H1 (cell line): ENCODE results near the gene VWA7. TPM values are rescaled to one million over a fixed set of nuclear protein-coding genes. Genes with fewer than 3 reads are reported as not detected.

Source experiments
- CTCF ChIA-PET: fragments of 300-600 bp; sonication (Branson Sonifier 250); formaldehyde crosslinking; loops from one replicate; lab custom pipeline; 2021; ENCODE audit not compliant: partially characterized antibody; lab: Charles Lee
- POLR2A ChIA-PET: fragments of 300-600 bp; sonication (Branson Sonifier 250); formaldehyde crosslinking; loops from one replicate; lab custom pipeline; 2021; ENCODE audit warnings: inconsistent platforms; ENCODE audit not compliant: partially characterized antibody; lab: Charles Lee
- DNase-seq, 2 experiments: peaks; one replicate each; pipeline versions ENCODE4 v3.0.0 to v3.0.0-alpha.2; 2010 to 2022; ENCODE audit warnings: low spot score in 2 of 2, low read depth in 1 of 2, mixed read lengths in 1 of 2
- FAIRE-seq: peaks from 2 replicates; lab custom pipeline; 2011; peaks lifted over from hg19 to GRCh38; lab: Jason Lieb, UNC
- H2AFZ ChIP-seq: 2 replicates; pipeline ENCODE4 v1.8.1; 2012; ENCODE audit warnings: low read length, inconsistent platforms
- H2AK5ac ChIP-seq: 2 replicates; pipeline ENCODE4 v1.6.1; 2013; ENCODE audit warnings: low read depth, low read length
- H2BK120ac ChIP-seq: replicated peaks from 2 replicates; pipeline ENCODE3; 2013; ENCODE audit warnings: low read depth, low read length, inconsistent platforms
- H2BK12ac ChIP-seq: 2 replicates; pipeline ENCODE4 v1.6.1; 2013; ENCODE audit warnings: low read depth, low read length
- H2BK15ac ChIP-seq: 2 replicates; pipeline ENCODE4 v1.6.1; 2013; ENCODE audit warnings: low read length
- H2BK20ac ChIP-seq: 2 replicates; pipeline ENCODE4 v1.6.1; 2013; ENCODE audit warnings: low read length
- H2BK5ac ChIP-seq: 2 replicates; pipeline ENCODE4 v1.6.1; 2013; ENCODE audit warnings: low read depth, low read length
- H3K14ac ChIP-seq: 2 replicates; pipeline ENCODE4 v1.6.1; 2013; ENCODE audit warnings: inconsistent platforms; ENCODE audit not compliant: insufficient read length
- H3K18ac ChIP-seq: 2 replicates; pipeline ENCODE4 v1.6.1; 2013; ENCODE audit warnings: low read length; ENCODE audit errors: extremely low read depth
- H3K23ac ChIP-seq: 2 replicates; pipeline ENCODE4 v1.6.1; 2013; ENCODE audit warnings: inconsistent platforms; ENCODE audit not compliant: insufficient read length
- H3K23me2 ChIP-seq: 2 replicates; pipeline ENCODE4 v1.6.1; 2013; ENCODE audit warnings: low read depth, low read length
- H3K27ac ChIP-seq: 2 replicates; pipeline ENCODE4 v1.6.1; 2011; ENCODE audit warnings: low read depth, low read length, inconsistent platforms
- H3K27me3 ChIP-seq, 4 experiments: replicated peaks in 1 of 4; 1 replicate in 1 of 4; 2 replicates in 3 of 4; pipeline versions ENCODE4 v1.6.1 to v1.8.1; 2011 to 2013; ENCODE audit warnings: low read length in 3 of 4, mild to moderate bottlenecking in 3 of 4, inconsistent platforms in 2 of 4, mixed read lengths in 2 of 4, moderate library complexity in 1 of 4; ENCODE audit not compliant: control insufficient read depth in 3 of 4, insufficient read depth in 3 of 4; ENCODE audit errors: extremely low read depth in 1 of 4
- H3K36me3 ChIP-seq, 4 experiments: 2 replicates each; pipeline versions ENCODE4 v1.6.1 to v1.8.1; 2011 to 2013; ENCODE audit warnings: mild to moderate bottlenecking in 4 of 4, low read length in 3 of 4, moderate library complexity in 2 of 4, control low read depth in 1 of 4, inconsistent platforms in 1 of 4; ENCODE audit not compliant: insufficient read depth in 4 of 4, control insufficient read depth in 2 of 4
- H3K4ac ChIP-seq: replicated peaks from 2 replicates; pipeline ENCODE3; 2013; ENCODE audit warnings: low read length, low read depth, mixed read lengths, inconsistent platforms; ENCODE audit not compliant: insufficient read length
- H3K4me1 ChIP-seq, 4 experiments: replicated peaks in 1 of 4; 1 replicate in 1 of 4; 2 replicates in 3 of 4; pipeline versions ENCODE4 v1.6.1 to v1.8.1; 2011 to 2013; ENCODE audit warnings: low read length in 3 of 4, inconsistent platforms in 2 of 4, mixed read lengths in 1 of 4; ENCODE audit not compliant: insufficient read depth in 4 of 4, control insufficient read depth in 3 of 4
- H3K4me2 ChIP-seq, 2 experiments: 2 replicates each; pipeline versions ENCODE4 v1.6.1 to v1.8.1; 2011 to 2013; ENCODE audit warnings: low read depth in 2 of 2, low read length in 2 of 2, control low read depth in 1 of 2, inconsistent platforms in 1 of 2, mild to moderate bottlenecking in 1 of 2; ENCODE audit not compliant: insufficient read depth in 1 of 2
- H3K4me3 ChIP-seq, 4 experiments: fragments of 200-600, 300-600 bp in 1 of 4; sonication (generic), shearing (Covaris generic), sonication (Bioruptor Twin) in 1 of 4; 2 replicates each; pipeline versions ENCODE4 v1.5.1 to v1.8.1; 2011 to 2016; ENCODE audit warnings: low read length in 4 of 4, low read depth in 3 of 4, control low read depth in 2 of 4, inconsistent platforms in 2 of 4, mild to moderate bottlenecking in 2 of 4, mixed read lengths in 1 of 4, moderate library complexity in 1 of 4; ENCODE audit not compliant: insufficient read depth in 2 of 4; ENCODE audit errors: extremely low read depth in 1 of 4
- H3K56ac ChIP-seq: replicated peaks from 2 replicates; pipeline ENCODE3; 2013; ENCODE audit warnings: low read depth, mild to moderate bottlenecking, mixed read lengths, low read length, inconsistent platforms; ENCODE audit not compliant: insufficient read length
- H3K79me1 ChIP-seq: 2 replicates; pipeline ENCODE4 v1.6.1; 2013; ENCODE audit warnings: low read depth, low read length, control low read depth
- H3K79me2 ChIP-seq, 2 experiments: 2 replicates each; pipeline versions ENCODE4 v1.6.1 to v1.8.1; 2012 to 2013; ENCODE audit warnings: low read length in 2 of 2, mild to moderate bottlenecking in 2 of 2, inconsistent platforms in 1 of 2; ENCODE audit not compliant: insufficient read depth in 2 of 2, control insufficient read depth in 1 of 2
- H3K9ac ChIP-seq, 4 experiments: replicated peaks in 1 of 4; 1 replicate in 1 of 4; 2 replicates in 3 of 4; pipeline versions ENCODE4 v1.6.1 to v1.8.1; 2011 to 2013; ENCODE audit warnings: low read depth in 3 of 4, low read length in 3 of 4, control low read depth in 2 of 4, mild to moderate bottlenecking in 2 of 4, moderate library complexity in 2 of 4, inconsistent platforms in 1 of 4; ENCODE audit errors: extremely low read depth in 1 of 4
- H3K9me3 ChIP-seq, 2 experiments: 2 replicates each; pipeline versions ENCODE4 v1.6.1 to v1.8.1; 2012 to 2013; ENCODE audit warnings: mild to moderate bottlenecking in 2 of 2, moderate library complexity in 2 of 2, control low read depth in 1 of 2, inconsistent platforms in 1 of 2, low read depth in 1 of 2, low read length in 1 of 2, mixed read lengths in 1 of 2; ENCODE audit not compliant: insufficient read depth in 2 of 2
- H4K20me1 ChIP-seq, 2 experiments: replicated peaks in 1 of 2; 2 replicates each; pipeline versions ENCODE3 to v1.8.1; 2011 to 2013; ENCODE audit warnings: inconsistent platforms in 2 of 2, low read length in 2 of 2, mild to moderate bottlenecking in 1 of 2; ENCODE audit not compliant: insufficient read depth in 2 of 2, control insufficient read depth in 1 of 2
- H4K5ac ChIP-seq: 2 replicates; pipeline ENCODE4 v1.6.1; 2013; ENCODE audit warnings: low read length, low read depth, mixed read lengths, inconsistent platforms; ENCODE audit not compliant: insufficient read length
- H4K8ac ChIP-seq: 2 replicates; pipeline ENCODE4 v1.8.0; 2013; ENCODE audit warnings: mild to moderate bottlenecking, moderate library complexity, low read length, inconsistent platforms; ENCODE audit not compliant: insufficient read depth; ENCODE audit errors: extremely low read depth
- H4K91ac ChIP-seq: replicated peaks from 2 replicates; pipeline ENCODE3; 2013; ENCODE audit warnings: low read length, mixed read lengths, inconsistent platforms; ENCODE audit not compliant: insufficient read length
- BACH1 ChIP-seq: IDR thresholded peaks from 2 replicates; pipeline ENCODE4 v1.6.1; 2012; ENCODE audit warnings: low read length, improper control_type of control experiment
- CREB1 ChIP-seq: IDR thresholded peaks from 2 replicates; pipeline ENCODE4 v1.6.1; 2012; ENCODE audit warnings: inconsistent platforms
- POU5F1 ChIP-seq: IDR thresholded peaks from 2 replicates; pipeline ENCODE4 v1.6.1; 2011; ENCODE audit warnings: low read depth, mild to moderate bottlenecking, low read length, moderate library complexity
- YY1 ChIP-seq: IDR thresholded peaks from 2 replicates; pipeline ENCODE4 v1.6.1; 2011; ENCODE audit warnings: low read depth, mild to moderate bottlenecking, low read length
- WGBS, 2 experiments: shearing (Covaris generic) in 1 of 2; methylation state at CpG; one replicate each; pipeline versions ENCODE4 v1.1.6 to v1.1.7; 2013 to 2015; ENCODE audit warnings: low lambda C conversion rate in 2 of 2, mixed read lengths in 2 of 2, inconsistent platforms in 1 of 2, low coverage in 1 of 2, missing lambda C conversion rate in 1 of 2; ENCODE audit not compliant: insufficient replicate concordance in 2 of 2, insufficient coverage in 1 of 2, insufficient read length in 1 of 2; ENCODE audit errors: extremely low coverage in 1 of 2, missing lambda C conversion rate in 1 of 2; 5-methylcytosine and 5-hydroxymethylcytosine counted together
- polyA plus RNA-seq, 7 experiments: library from polyadenylated mRNA; depleted of rRNA in 3 of 7; stranded (reverse) in 5 of 7; unstranded in 2 of 7; fragments of >200 nt in 5 of 7; fragments of 200-250 nt in 2 of 7; gene quantifications; 1 replicate in 5 of 7; 2 replicates in 1 of 7; 4 replicates in 1 of 7; pipeline versions ENCODE4 v1.2.1 to v1.2.3, GENCODE V29; 2011 to 2013; ENCODE audit warnings: missing spikeins in 2 of 7, mixed read lengths in 2 of 7
- total RNA-seq: library from RNA; stranded (reverse); fragmentation: NEBNext Ultra II Directional; extraction: Animal tissue kit (Norgen Biotek cat#: 25700); gene quantifications from 2 replicates; pipeline ENCODE4 v1.2.1, GENCODE V29; 2021

Gene VWA7
- total and polyA plus RNA-seq, 2 of the 8 experiments (the other 6 are each of a cell fraction or from before 2014, with no cell fraction given): 0.82 to 2.1 TPM

DNA sequence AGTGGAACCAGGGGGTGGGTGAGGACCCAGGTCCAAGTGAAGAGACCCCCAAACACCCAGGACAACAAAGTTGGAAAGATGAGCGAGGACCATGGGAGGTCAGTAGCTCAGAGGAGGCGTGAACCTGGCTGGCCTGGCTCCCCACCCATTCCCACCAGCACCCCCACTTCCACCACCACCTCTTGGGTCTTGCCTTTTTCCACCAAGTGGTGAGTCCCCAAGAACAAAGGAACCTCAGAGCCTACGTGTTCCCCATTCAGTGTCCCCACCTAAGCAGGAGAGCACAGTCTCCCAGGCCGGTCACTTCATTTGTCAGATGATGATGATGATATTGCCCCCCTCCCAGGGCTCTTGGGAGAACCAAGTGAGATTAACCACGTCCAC lies 531 bp upstream of the VWA7 start:
- Histone ChIP-seq H3K79me1 (no peaks in the 10 kb centered on the region), H3K14ac (no peak overlapping the region), H2AFZ (no peak overlapping the region), H2BK5ac (no peak overlapping the region), H3K27ac (no peak overlapping the region), H2BK12ac (no peak overlapping the region), H3K9ac (no peak overlapping the region), H2AK5ac (no peak overlapping the region), H3K4me3 (no peak overlapping the region), H3K4me1 (peaks cover 0 to 7% (median 3%) of the 10 kb centered on the region in 4 experiments; a peak in 4 of 7 replicates), H2BK15ac (no peak overlapping the region), H3K23ac (no peak overlapping the region), H2BK20ac (no peak overlapping the region), H3K4ac (no peak overlapping the region), H4K91ac (no peak overlapping the region), H3K4me2 (no peak overlapping the region), H2BK120ac (no peak overlapping the region), H4K5ac (no peak overlapping the region), H3K36me3 (peaks cover 15 to 44% (median 37%) of the 10 kb centered on the region in 4 experiments), H3K27me3 (no peaks in the 10 kb centered on the region; a peak in 1 of 7 replicates), H4K20me1 (no peaks in the 10 kb centered on the region), H4K8ac (no peak overlapping the region), H3K18ac (no peak overlapping the region), H3K9me3 (no peaks in the 10 kb centered on the region), H3K56ac (no peak overlapping the region), H3K79me2 (no peaks in the 10 kb centered on the region), H3K23me2 (0 out of 2 replicates have a peak, but pooled peaks cover 1% of the 10 kb centered on the region)
- FAIRE-seq: no peak
- CTCF ChIA-PET: interaction anchor here (0.6 to 15.6 kb wide), 11 partner anchors 3 to 113 kb away, joined by 3 to 228 read pairs (median 3); partner anchors contain the start of genes MPIG6B, VARS1 and VWA7
- 85% methylated on average over 5 of the region's 5 CpGs; no CpG with 5 or more reads in 1 of the 2 experiments for whole genome bisulfite sequencing, 2 experiments
- POLR2A ChIA-PET: interaction anchor here (0.8 to 10.7 kb wide), 14 partner anchors 8 to 1206 kb away, joined by 3 to 85 read pairs (median 6); partner anchors contain the start of genes DDAH2, HSPA1B, LSM2 and MSH5
- no peak for DNase-seq
- no peak for TF ChIP-seq POU5F1
- no peak for TF ChIP-seq BACH1
- TF ChIP-seq CREB1: no peak
- no peak for TF ChIP-seq YY1
- TF ChIP-seq, all 59 proteins: peak for 0
